Lower lobe of right lung (tissue), 2 donors: Measurements from ENCODE around the gene PPT2. TPM values are rescaled to one million over a fixed set of nuclear protein-coding genes. Genes with fewer than 3 reads are reported as not detected.

Experiments
- ATAC-seq, 2 donors: fragments of 200-7000 bp; cut with Tn5 transposase; one replicate each; pipeline ENCODE4 v1.9.1; 2020 to 2022; ENCODE audit warnings: mild to moderate bottlenecking in 2 of 2, moderate library complexity in 2 of 2
- DNase-seq: peaks from one replicate; pipeline ENCODE4 v3.0.0-alpha.2; 2020
- H3K27ac ChIP-seq: fragments of 200-600 bp; one replicate; pipeline ENCODE4 v1.8.0; 2022
- H3K27me3 ChIP-seq: fragments of 200-600 bp; one replicate; pipeline ENCODE4 v1.8.0; 2022; ENCODE audit warnings: low read depth
- H3K36me3 ChIP-seq: fragments of 200-600 bp; one replicate; pipeline ENCODE4 v1.8.0; 2022; ENCODE audit warnings: mild to moderate bottlenecking
- H3K4me1 ChIP-seq: fragments of 200-600 bp; one replicate; pipeline ENCODE4 v1.8.0; 2022
- H3K4me3 ChIP-seq: fragments of 200-600 bp; one replicate; pipeline ENCODE4 v1.8.0; 2022; ENCODE audit warnings: mild to moderate bottlenecking
- H3K9me3 ChIP-seq: fragments of 200-600 bp; one replicate; pipeline ENCODE4 v1.8.0; 2022
- intact Hi-C: fragments of 100-400 bp; cut with DNase I; formaldehyde crosslinking; loops from one replicate; pipeline ENCODE4 v1.11.0; 2022
- long read RNA-seq: library from polyadenylated mRNA; unstranded; transcript quantifications from one replicate; pipeline ENCODE4 v2.0.0, GENCODE V29; 2021
- total RNA-seq: library from RNA; stranded (reverse); fragmentation: NEBNext Ultra II Directional; extraction: Animal tissue kit (Norgen Biotek cat#: 25700); gene quantifications from one replicate; pipeline ENCODE4 v1.2.1, GENCODE V29; 2021
- TF ChIP-seq, protein P1 (sequence below): fragments of 200-600 bp; IDR thresholded peaks from one replicate; pipeline ENCODE4 v1.8.0; 2022; ENCODE audit warnings: antibody characterized with exemption, mild to moderate bottlenecking
- donor health status: DM: no; HTN: yes; CAD: no; lungs with severe emphysema.

PPT2 gene
- total RNA-seq: 13.7 TPM
- long read RNA-seq, partial matches to known transcripts: 8 of 14 reads
- long read RNA-seq, other reads (novel, unspliced or antisense): 2 of 14 reads

DNA sequence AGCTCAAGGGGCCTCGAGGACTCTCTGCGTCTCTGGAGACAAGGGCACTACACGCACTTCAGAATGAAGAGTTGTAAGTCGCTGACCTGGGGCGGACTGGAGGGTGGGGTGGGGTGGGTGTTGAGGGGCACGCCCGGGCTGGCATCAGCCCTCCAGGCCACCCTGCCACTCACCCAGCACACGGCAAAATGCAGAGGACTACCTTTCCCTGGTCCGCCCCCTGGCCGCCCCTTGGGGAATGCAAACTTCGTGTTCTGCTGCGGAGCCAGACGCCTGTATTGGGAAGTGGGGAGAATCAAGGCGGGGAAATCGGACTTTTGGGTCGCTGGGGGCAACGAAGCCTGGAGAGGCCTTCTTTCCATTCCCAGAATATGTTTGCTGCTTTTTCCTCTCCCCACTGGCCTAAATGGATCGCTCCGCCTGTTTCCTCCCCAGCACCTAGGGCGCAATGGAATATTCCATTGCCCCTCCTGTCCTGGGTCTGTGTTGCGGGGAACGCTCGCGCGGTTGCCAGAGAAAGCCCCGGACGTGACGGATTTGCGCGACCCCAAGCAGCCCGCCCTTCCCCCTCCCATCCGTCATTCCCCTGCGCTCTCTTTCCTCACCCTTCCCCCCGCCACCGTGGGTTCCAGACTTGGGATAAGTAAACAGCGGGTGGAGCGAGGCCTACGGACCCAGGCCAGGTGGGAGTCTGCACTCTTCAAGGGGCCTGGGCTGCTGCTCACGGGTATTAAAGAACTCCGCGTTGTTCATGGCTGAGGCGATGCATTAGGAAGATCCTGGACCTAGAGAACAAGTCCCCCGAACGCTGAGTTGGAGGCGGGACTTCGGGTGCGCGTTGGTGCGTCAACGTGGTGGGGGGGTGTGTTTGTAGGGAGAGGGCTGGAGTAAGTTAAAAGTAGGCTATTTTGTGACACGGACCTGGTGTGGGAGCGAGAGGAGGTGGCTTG is at the start of gene PPT2:
PPT2 (plus strand) TSS at position 578 of the 950 bp plus-strand sequence. CDS start 454 bp downstream, outside the sequence.
- intact Hi-C loops: no loop called here
- DNase-seq: peak; percentile 81
- peak within 1 kb of the TSS; percentile 77 for H3K4me3 ChIP-seq
- peaks cover 27% of the 10 kb centered on the region for H3K36me3 ChIP-seq
- peaks cover 27% of the 10 kb centered on the region for H3K4me1 ChIP-seq
- TF ChIP-seq, protein P1, sequence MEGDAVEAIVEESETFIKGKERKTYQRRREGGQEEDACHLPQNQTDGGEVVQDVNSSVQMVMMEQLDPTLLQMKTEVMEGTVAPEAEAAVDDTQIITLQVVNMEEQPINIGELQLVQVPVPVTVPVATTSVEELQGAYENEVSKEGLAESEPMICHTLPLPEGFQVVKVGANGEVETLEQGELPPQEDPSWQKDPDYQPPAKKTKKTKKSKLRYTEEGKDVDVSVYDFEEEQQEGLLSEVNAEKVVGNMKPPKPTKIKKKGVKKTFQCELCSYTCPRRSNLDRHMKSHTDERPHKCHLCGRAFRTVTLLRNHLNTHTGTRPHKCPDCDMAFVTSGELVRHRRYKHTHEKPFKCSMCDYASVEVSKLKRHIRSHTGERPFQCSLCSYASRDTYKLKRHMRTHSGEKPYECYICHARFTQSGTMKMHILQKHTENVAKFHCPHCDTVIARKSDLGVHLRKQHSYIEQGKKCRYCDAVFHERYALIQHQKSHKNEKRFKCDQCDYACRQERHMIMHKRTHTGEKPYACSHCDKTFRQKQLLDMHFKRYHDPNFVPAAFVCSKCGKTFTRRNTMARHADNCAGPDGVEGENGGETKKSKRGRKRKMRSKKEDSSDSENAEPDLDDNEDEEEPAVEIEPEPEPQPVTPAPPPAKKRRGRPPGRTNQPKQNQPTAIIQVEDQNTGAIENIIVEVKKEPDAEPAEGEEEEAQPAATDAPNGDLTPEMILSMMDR: peak; percentile 21
- peak; percentile 72 to 79 for ATAC-seq
- peak within 1 kb of the TSS; percentile 84 for H3K27ac ChIP-seq
- peaks cover 33% of the 10 kb centered on the region for H3K27me3 ChIP-seq
- H3K9me3 ChIP-seq: no peaks in the 10 kb centered on the region

GRCh38 chr6:32105433-32105832 is 48.5 kb upstream of the PPT2 start:
- TF ChIP-seq, protein P1: no peak
- Histone ChIP-seq H3K9me3 (no peaks in the 10 kb centered on the region), H3K36me3 (no peaks in the 10 kb centered on the region), H3K4me3 (no peak overlapping the region), H3K27ac (no peak overlapping the region), H3K4me1 (peaks cover 35% of the 10 kb centered on the region), H3K27me3 (no peaks in the 10 kb centered on the region)
- no peak for ATAC-seq
- DNase-seq: no peak
- intact Hi-C loops: no loop called here

DNA sequence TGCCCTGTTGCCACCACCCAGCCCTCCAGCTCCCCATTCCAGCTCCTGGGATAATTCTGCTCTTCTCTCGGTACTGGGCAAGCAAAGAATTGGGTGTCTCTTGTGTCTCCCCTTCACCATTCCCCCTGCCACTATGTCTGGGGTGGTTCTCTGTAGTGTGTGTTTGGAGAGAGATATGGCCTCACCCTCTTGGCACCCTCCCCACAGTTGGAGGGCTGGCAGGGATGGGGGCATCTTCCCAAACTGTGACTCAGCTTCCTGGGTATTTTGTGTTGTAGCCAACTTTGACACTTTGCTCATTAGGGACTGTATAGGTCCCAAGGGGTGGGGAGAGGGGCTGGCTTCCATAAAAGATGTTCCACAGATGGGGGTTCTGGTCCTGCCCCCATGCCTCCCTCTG is 46.5 kb upstream of the PPT2 start:
- H3K4me1 ChIP-seq: peaks cover 53% of the 10 kb centered on the region
- H3K4me3 ChIP-seq: peak overlapping the region; percentile 61
- H3K36me3 ChIP-seq: no peaks in the 10 kb centered on the region
- intact Hi-C loops: no loop called here
- TF ChIP-seq, protein P1: no peak
- DNase-seq: no peak
- no peaks in the 10 kb centered on the region for H3K9me3 ChIP-seq
- no peaks in the 10 kb centered on the region for H3K27me3 ChIP-seq
- H3K27ac ChIP-seq: peak overlapping the region; percentile 85
- peak in 1 of 2 donors; percentile 17 for ATAC-seq

DNA sequence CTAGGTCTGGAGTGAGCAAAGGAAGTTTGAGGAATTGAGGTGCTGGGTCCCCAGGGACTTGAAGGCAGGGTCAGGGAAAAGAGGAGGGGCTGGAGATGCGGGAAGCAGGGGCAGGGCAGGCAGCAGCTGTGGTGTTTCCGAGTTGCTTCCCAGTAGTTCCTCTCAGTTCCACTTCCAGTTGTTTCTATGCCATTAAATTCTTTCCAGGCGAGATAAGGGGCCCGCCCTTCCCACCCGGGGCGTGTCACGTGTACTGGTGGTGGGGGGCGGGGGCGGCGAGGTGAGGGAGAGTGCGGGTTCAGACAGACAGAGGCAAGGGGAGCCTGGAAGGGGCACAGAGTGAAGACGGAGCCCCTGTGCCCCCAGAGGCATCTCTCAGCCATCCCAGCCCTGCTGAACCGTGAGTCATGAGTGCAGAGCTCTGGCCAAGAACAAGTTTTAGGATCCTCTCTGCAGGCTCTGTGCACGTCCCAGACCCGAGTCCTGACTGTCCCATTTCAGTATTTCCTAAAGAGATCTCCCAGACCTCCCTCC is 45.8 kb upstream of the PPT2 start:
- Histone ChIP-seq H3K27ac (peak overlapping the region; percentile 85), H3K36me3 (no peaks in the 10 kb centered on the region), H3K4me3 (peak overlapping the region; percentile 61), H3K4me1 (peaks cover 60% of the 10 kb centered on the region), H3K9me3 (no peaks in the 10 kb centered on the region), H3K27me3 (no peaks in the 10 kb centered on the region)
- peak; percentile 48 to 52 for ATAC-seq
- DNase-seq: no peak
- TF ChIP-seq, protein P1: no peak
- intact Hi-C loops: no loop called here

DNA sequence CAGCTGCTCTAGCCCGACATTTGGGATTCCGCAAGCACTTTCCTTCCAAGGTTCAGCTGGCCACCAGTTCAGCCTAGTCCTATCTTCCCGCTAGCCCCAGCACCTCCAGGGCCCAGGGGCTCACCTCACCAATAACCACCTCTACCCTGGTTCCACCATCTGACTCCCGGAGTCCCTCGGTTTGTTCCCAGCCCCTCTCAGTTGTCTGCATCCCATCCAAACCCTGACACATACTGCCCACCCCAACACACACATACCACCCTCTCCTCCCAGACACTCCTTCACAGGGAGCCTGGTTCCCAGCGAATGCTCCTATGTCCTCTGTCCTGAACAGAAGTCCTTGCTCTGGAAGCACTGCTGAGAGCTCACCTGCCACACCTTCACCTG is 45.2 kb upstream of the PPT2 start:
- DNase-seq (no peak), ATAC-seq (no peak)
- H3K27ac ChIP-seq: peak overlapping the region; percentile 85
- no peaks in the 10 kb centered on the region for H3K27me3 ChIP-seq
- no peaks in the 10 kb centered on the region for H3K36me3 ChIP-seq
- intact Hi-C loops: no loop called here
- peaks cover 66% of the 10 kb centered on the region for H3K4me1 ChIP-seq
- TF ChIP-seq, protein P1: no peak
- peak overlapping the region; percentile 61 for H3K4me3 ChIP-seq
- H3K9me3 ChIP-seq: no peaks in the 10 kb centered on the region
